Body of pancreas (tissue), 4 donors: ENCODE results near the gene UBE2L5.

Experiments
- POLR2A ChIP-seq, 3 donors: fragments of 450-650 bp; IDR thresholded peaks; one replicate each; pipeline ENCODE4 v1.6.1; 2016; ENCODE audit warnings: antibody characterized with exemption in 3 of 3, mild to moderate bottlenecking in 2 of 3
- TF ChIP-seq, protein P1 (sequence below), 7 experiments: fragments of 450-650 bp in 4 of 7; fragments of 200-600 bp in 3 of 7; sonication (generic) in 3 of 7; IDR thresholded peaks; one replicate each; pipeline ENCODE4 v1.5.1; 2016 to 2019; ENCODE audit warnings: antibody characterized with exemption in 7 of 7

DNA sequence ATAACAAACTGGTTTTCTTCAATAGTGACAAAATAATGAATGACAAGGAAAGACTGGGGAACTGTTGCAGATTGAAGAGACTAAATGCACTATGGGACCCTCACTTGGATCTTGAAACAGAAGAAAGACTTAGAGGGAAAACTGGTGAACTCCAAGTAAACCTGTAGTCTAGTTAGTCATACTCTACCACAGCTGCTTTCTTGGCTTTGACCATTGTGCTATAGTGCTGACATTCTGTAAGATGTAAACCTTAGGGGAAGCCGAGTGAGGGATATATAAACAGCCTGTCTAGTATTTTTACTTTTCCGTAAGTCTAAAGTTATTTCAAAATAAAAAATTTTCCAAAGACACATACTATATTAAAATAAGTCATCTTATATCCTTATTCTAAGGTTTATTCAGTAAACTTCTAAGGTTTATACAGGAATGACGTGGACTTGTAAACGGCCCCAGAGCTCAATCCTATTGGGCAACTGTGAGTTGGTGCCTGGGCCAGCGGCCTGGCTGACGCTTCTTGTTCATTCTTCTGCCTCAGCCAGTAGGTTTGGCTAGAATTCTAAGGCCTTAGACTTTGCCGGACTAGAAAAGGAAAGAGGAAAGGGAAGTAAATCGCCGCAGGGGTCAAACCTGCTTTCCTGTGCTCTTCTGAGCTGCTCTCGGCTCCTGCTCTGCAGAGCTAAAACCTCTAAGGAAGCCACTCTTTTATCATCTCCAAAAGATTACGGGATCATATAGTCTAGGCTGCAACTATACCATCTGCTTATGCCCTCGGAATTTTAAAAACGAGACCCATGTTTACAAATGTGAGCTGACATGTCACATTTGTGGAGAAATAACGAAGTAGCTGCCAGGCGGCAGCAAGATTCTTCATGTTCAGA is 33.6 kb upstream of the UBE2L5 start:
- TF ChIP-seq, protein P1, sequence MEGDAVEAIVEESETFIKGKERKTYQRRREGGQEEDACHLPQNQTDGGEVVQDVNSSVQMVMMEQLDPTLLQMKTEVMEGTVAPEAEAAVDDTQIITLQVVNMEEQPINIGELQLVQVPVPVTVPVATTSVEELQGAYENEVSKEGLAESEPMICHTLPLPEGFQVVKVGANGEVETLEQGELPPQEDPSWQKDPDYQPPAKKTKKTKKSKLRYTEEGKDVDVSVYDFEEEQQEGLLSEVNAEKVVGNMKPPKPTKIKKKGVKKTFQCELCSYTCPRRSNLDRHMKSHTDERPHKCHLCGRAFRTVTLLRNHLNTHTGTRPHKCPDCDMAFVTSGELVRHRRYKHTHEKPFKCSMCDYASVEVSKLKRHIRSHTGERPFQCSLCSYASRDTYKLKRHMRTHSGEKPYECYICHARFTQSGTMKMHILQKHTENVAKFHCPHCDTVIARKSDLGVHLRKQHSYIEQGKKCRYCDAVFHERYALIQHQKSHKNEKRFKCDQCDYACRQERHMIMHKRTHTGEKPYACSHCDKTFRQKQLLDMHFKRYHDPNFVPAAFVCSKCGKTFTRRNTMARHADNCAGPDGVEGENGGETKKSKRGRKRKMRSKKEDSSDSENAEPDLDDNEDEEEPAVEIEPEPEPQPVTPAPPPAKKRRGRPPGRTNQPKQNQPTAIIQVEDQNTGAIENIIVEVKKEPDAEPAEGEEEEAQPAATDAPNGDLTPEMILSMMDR (IDR thresholded peaks at IDR 0.05): no peak
- no peak for TF ChIP-seq POLR2A (IDR thresholded peaks at IDR 0.05)
